ENCODE measurements around the gene CPA3. TPM values are rescaled to one million over a fixed set of nuclear protein-coding genes. Genes with fewer than 3 reads are reported as not detected.
A peak's percentile ranks its signal among the peaks of the same experiment; 100 is the strongest.

CPA3 gene
- total and polyA plus RNA-seq, 4 donors: 2.2 to 37.4 (median 2.5) TPM

DNA sequence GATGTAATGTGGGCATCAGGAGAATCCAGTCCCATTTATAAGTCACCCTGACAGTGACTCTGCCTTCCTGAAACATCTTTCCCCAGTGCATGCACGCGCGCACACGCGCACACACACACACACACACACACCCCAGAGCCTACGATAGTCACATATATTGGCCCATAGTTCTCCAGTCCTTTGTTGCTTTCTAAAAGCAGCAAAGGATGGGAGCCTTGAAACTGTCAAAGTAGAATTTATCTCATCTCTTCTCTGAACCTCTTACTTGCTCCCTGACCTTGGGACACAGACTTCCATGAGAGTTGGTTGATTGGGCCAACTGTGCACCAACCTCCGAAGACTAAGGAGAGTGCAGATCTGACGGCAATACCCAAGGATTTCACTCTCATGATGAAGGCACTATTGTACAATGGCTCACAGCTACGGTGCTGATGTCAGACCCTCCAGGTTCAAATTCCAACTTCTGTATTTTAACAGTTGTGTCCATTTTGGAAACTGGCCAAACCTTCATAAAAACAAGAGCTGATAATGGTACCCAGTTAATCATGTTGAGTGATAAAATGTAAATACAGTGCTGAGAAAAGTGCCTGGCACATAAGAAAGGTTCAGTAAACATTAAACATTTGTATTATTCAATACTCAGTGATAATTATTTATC, 8.3 kb downstream of the CPA3 start:
- no peaks in the 10 kb centered on the region for H3K9me3 ChIP-seq (ENCODE audit: control insufficient read depth in 4 of 4, insufficient read depth in 3 of 4, low read length in 3 of 4)
- H3K9ac ChIP-seq (ENCODE audit: insufficient read depth in 1 of 2, low read length in 2 of 2): no peak overlapping the region
- WGBS, 2 donors: 77 to 86% methylated on average over 9 of the region's 9 CpGs
- no peak for ATAC-seq (ENCODE audit: insufficient read depth, low FRiP score)
- H3K36me3 ChIP-seq (ENCODE audit: control insufficient read depth in 4 of 4, insufficient read depth in 4 of 4, low read length in 4 of 4): no peaks in the 10 kb centered on the region
- H3K4me3 ChIP-seq: no peak overlapping the region
- H3K27ac ChIP-seq (ENCODE audit: low read depth in 1 of 2, low read length in 1 of 2): no peak overlapping the region
- peak in 1 of 3 donors; percentile 25 for DNase-seq
- H3K27me3 ChIP-seq (ENCODE audit: control insufficient read depth in 3 of 3, insufficient read depth in 3 of 3, low read length in 2 of 3): no peaks in the 10 kb centered on the region
- H3K4me1 ChIP-seq (ENCODE audit: control insufficient read depth in 5 of 5, insufficient read depth in 5 of 5, low read length in 5 of 5): no peaks in the 10 kb centered on the region
- TF ChIP-seq, protein P1, sequence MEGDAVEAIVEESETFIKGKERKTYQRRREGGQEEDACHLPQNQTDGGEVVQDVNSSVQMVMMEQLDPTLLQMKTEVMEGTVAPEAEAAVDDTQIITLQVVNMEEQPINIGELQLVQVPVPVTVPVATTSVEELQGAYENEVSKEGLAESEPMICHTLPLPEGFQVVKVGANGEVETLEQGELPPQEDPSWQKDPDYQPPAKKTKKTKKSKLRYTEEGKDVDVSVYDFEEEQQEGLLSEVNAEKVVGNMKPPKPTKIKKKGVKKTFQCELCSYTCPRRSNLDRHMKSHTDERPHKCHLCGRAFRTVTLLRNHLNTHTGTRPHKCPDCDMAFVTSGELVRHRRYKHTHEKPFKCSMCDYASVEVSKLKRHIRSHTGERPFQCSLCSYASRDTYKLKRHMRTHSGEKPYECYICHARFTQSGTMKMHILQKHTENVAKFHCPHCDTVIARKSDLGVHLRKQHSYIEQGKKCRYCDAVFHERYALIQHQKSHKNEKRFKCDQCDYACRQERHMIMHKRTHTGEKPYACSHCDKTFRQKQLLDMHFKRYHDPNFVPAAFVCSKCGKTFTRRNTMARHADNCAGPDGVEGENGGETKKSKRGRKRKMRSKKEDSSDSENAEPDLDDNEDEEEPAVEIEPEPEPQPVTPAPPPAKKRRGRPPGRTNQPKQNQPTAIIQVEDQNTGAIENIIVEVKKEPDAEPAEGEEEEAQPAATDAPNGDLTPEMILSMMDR (IDR thresholded peaks at IDR 0.05; ENCODE audit: control extremely low read depth, extremely low read depth): no peak

DNA sequence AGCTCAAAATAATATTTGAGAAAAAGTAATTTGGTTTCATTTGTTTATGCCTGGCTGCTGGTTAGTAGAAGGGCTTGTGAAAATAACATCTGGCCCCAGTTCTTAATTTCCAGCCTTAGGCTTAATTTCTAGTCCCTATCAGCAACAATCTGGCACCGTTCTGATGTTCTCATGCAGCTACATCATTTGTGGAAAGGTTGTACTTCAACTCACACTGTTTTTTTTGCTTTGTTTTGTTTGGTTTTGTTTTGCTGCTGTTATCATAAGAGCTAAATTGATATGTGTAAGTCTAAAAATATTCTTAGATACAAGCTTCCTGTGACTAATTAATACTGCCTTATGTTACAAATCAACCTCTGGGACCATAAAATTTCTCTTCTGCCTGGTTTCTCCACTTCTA, 8.9 kb downstream of the CPA3 start:
- H3K4me3 ChIP-seq: no peak overlapping the region
- no peaks in the 10 kb centered on the region for H3K9me3 ChIP-seq (ENCODE audit: control insufficient read depth in 4 of 4, insufficient read depth in 3 of 4, low read length in 3 of 4)
- H3K27ac ChIP-seq (ENCODE audit: low read depth in 1 of 2, low read length in 1 of 2): no peak overlapping the region
- no peaks in the 10 kb centered on the region for H3K4me1 ChIP-seq (ENCODE audit: control insufficient read depth in 5 of 5, insufficient read depth in 5 of 5, low read length in 5 of 5)
- H3K27me3 ChIP-seq (ENCODE audit: control insufficient read depth in 3 of 3, insufficient read depth in 3 of 3, low read length in 2 of 3): no peaks in the 10 kb centered on the region
- 39 to 57% methylated on average over 1 of the region's 1 CpG for WGBS, 2 donors
- DNase-seq (no peak), ATAC-seq (ENCODE audit: insufficient read depth, low FRiP score) (no peak)
- H3K36me3 ChIP-seq (ENCODE audit: control insufficient read depth in 4 of 4, insufficient read depth in 4 of 4, low read length in 4 of 4): no peaks in the 10 kb centered on the region
- no peak overlapping the region for H3K9ac ChIP-seq (ENCODE audit: insufficient read depth in 1 of 2, low read length in 2 of 2)
- TF ChIP-seq, protein P1 (IDR thresholded peaks at IDR 0.05; ENCODE audit: control extremely low read depth, extremely low read depth): no peak

DNA sequence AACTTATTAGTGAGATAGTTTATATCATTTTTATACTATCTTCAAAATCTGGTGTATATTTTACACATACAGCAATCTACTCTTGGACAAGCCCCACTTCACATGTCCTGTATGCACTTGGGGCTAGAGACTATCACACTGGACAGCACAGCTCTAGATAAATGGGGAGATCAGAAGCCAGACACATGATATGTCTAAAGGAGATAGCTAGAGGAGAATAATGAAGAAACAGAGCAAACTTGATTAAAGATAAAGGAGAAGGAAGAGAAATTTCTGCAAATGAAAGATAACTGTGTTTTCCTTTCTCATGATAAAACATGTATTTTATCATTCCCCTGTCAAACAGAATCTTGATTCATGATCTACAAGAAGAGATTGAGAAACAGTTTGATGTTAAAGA, 13.0 kb downstream of the CPA3 start:
- no peaks in the 10 kb centered on the region for H3K9me3 ChIP-seq (ENCODE audit: control insufficient read depth in 4 of 4, insufficient read depth in 3 of 4, low read length in 3 of 4)
- H3K27me3 ChIP-seq (ENCODE audit: control insufficient read depth in 3 of 3, insufficient read depth in 3 of 3, low read length in 2 of 3): no peaks in the 10 kb centered on the region
- no peak for ATAC-seq (ENCODE audit: insufficient read depth, low FRiP score)
- no peak overlapping the region for H3K27ac ChIP-seq (ENCODE audit: low read depth in 1 of 2, low read length in 1 of 2)
- no peak overlapping the region for H3K9ac ChIP-seq (ENCODE audit: insufficient read depth in 1 of 2, low read length in 2 of 2)
- no peaks in the 10 kb centered on the region for H3K36me3 ChIP-seq (ENCODE audit: control insufficient read depth in 4 of 4, insufficient read depth in 4 of 4, low read length in 4 of 4)
- H3K4me1 ChIP-seq (ENCODE audit: control insufficient read depth in 5 of 5, insufficient read depth in 5 of 5, low read length in 5 of 5): peaks cover 0 to 8% (median 0%) of the 10 kb centered on the region in 5 donors
- TF ChIP-seq, protein P1 (IDR thresholded peaks at IDR 0.05; ENCODE audit: control extremely low read depth, extremely low read depth): no peak
- no peak overlapping the region for H3K4me3 ChIP-seq
- DNase-seq: no peak

DNA sequence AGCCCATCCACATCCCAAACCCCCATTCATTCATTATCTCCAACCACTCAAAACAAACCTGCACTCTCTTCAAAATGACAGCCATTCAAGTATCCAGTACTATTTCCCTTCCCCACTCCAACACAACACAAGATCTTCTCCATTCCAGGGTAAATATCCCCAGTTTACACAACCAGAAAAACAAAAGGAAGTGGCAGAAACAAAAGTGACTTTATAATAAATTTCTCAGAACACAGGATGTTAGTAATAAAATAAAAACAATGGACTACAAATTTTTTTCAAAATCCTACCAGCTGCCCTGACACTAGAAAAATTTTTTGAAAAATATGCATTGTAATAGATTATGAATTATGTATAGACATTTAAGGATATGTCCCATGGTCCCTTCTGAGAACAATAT, 14.2 kb downstream of the CPA3 start:
- Histone ChIP-seq H3K27ac (ENCODE audit: low read depth in 1 of 2, low read length in 1 of 2) (no peak overlapping the region), H3K9me3 (ENCODE audit: control insufficient read depth in 4 of 4, insufficient read depth in 3 of 4, low read length in 3 of 4) (no peaks in the 10 kb centered on the region), H3K9ac (ENCODE audit: insufficient read depth in 1 of 2, low read length in 2 of 2) (no peak overlapping the region), H3K27me3 (ENCODE audit: control insufficient read depth in 3 of 3, insufficient read depth in 3 of 3, low read length in 2 of 3) (no peaks in the 10 kb centered on the region), H3K36me3 (ENCODE audit: control insufficient read depth in 4 of 4, insufficient read depth in 4 of 4, low read length in 4 of 4) (no peaks in the 10 kb centered on the region), H3K4me1 (ENCODE audit: control insufficient read depth in 5 of 5, insufficient read depth in 5 of 5, low read length in 5 of 5) (peaks cover 0 to 8% (median 0%) of the 10 kb centered on the region in 5 donors), H3K4me3 (no peak overlapping the region)
- ATAC-seq (ENCODE audit: insufficient read depth, low FRiP score): no peak
- no peak for DNase-seq
- TF ChIP-seq, protein P1 (IDR thresholded peaks at IDR 0.05; ENCODE audit: control extremely low read depth, extremely low read depth): no peak

All from lung (tissue), 12 donors.